ENCODE results near the gene ALDH3B1.

- TF ChIP-seq CTCF (IDR thresholded peaks at IDR 0.05) (no peak), POLR2A (IDR thresholded peaks at IDR 0.05) (no peak), POLR2AphosphoS5 (IDR thresholded peaks at IDR 0.05) (no peak)
These were observed 8.6 kb downstream of the ALDH3B1 start for GRCh38 chr11:68018730-68019190.
